Islet precursor cell (in vitro differentiated cells): ENCODE data around the gene MTX3.

ENCODE experiments used
- DNase-seq: peaks from one replicate; pipeline ENCODE4 v3.0.0-alpha.2; 2018

The MTX3 gene

DNA sequence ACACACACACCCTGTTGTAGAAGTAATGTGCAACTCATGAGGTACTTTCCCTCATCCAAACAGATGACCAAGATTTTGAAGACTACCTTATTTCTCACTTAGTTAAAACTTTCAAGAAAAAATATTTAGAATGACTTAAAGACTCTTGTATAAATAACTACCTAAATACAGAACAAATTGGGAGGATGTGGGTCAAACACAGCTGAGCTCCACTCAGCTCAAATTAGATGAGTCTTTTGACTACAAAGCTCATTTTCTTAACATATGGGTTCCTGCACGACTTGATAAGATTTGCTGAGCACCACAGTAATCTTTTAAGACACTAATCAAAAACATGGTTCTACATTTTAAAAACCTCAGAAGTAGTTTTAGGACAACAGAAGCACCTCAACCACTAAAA is 8.9 kb downstream of the MTX3 start:
- no peak for DNase-seq

- DNase-seq, result no peak
Observed at GRCh38 chr5:79976759-79977515, 14.1 kb downstream of the MTX3 start.

DNA sequence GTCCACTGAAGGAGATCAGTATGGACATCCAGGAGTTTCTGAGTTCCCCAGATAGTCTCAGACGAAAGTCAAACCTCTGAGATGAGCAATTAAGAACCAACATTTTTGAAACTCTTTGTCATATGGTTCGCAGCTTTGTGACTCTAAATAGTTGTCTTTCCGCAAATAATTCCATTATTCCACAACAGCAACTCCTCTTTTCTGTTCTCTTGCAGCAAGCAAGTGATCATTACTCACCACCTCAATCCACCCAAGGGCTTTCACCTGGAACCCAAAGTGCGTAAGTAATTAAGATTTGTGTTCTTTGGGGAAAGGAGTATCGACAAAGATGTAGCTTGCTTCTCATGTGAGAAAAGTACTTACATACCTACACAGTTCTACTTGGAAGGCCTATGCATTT is 15.6 kb downstream of the MTX3 start:
- no peak for DNase-seq

GRCh38 chr5:79974886-79975285 is 16.2 kb downstream of the MTX3 start:
- peak; percentile 73 for DNase-seq

DNA sequence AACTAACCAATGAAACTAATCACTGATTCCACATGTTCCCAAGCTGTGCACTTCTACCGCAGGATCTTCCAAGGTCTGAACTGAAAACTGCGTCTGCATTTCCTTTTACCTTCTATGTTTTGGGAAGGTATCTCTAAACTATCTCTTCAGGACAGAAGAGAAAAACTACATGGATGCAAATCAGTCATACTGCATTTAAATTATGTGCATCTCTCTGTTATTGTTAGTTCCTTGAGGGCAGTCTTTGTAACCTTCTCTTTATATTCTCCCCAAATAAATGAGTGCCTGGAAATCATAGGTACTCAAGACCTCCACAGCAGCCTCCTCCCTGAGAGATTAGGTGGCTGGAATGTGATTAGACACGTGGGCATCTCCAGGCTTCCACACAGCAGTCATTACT is 17.1 kb downstream of the MTX3 start:
- DNase-seq, result no peak

DNA sequence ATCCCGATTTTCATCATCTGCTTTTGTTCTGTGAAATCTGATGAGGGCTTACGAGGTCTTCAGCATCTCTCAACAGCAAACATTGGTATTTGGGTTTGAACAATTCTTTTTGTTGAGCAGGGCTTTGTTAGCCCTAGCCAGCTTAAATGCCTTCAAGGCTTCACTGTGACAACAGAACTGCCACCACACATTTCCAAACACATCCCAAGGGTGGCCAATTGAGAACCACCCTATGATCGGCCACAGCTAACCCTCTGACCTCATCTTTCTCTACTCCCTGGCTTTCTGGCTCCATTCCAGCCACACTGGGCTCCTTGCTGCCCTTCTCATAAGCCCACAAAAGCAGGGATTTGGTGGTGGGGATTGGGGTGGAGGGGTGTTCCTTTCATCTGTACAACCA is 17.6 kb downstream of the MTX3 start:
- no peak for DNase-seq

- DNase-seq, result no peak
Observed at GRCh38 chr5:79971156-79971555, 19.9 kb downstream of the MTX3 start.

- DNase-seq, result no peak
Observed at GRCh38 chr5:79966448-79966847, 24.6 kb downstream of the MTX3 start.

DNA sequence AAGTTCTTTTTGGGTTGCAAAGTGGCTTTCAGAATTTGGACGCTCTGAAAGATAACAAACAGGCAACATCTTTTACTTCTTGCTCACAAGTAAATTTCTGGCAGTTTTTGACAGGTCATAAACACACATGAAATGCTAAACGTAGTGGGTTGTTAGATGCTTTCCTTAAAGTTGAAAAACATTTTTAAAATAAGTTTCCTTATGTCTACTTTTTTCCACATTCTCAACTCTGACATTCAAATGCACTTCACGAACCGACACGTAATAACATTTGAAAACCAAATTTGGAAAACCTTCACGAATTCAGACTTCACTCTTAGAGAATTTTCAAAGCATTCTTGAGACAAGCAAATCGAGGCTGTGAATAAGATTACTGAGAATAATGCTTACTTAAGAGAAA is 26.9 kb downstream of the MTX3 start:
- no peak for DNase-seq

DNA sequence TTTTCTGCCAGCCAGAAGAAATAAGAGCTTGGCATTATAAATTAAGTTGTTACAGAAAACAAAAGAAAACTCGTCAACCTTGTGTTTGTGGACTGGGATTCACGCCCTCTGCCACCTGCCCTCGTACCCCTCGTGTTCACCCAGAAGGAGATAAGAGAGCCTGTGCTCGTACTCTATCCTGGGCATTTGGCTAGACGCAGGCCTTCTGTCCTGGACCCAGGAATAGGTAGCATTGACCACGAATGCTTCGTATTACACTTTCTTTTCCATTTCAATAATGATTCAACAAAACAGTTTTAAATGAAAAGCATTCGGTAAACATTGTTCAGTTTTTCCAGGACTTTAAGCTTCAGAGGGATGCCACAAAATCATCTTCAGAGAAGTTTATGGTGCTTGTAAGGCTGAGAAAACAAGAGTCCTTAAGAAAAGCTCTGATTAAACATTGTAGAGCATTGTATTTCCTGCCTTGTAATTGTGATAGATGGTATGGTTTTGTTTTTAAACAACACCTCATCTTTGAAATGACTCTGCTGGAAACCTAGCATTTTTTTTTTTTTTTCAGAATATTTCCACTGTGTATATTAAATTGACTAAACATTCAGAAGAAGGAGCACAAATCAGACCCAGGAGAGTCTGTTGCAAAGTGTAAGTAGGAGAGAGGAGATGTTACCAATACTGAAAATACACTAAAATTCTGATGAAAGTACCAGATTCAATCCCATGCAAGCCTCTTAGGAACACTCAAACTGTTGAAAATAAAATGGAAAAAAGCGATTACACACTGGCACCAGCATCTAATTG is 27.6 kb downstream of the MTX3 start:
- no peak for DNase-seq

- peak; percentile 72 for DNase-seq
Observed at GRCh38 chr5:79962575-79963222, 28.4 kb downstream of the MTX3 start.

- no peak for DNase-seq
Observed at GRCh38 chr5:79961716-79962574, 29.1 kb downstream of the MTX3 start.

DNA sequence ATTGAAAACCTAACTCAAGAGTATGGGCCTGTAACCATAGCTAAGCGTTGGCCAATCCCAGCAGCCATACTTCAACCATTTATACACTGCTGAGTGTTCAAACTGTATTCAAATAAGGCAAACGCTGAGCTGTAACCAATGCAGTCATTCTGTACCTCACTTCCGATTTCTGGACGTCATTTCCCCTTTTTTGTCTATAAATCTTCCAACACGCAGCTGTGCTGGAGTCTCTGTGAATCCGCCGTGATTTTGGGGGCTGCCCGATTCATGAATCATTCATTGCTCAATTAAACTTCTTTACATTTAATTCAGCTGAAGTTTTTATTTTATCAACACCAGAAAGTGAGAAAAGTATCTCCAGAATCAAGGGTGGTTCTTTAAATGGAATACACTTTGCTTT is 31.7 kb downstream of the MTX3 start:
- no peak for DNase-seq

DNA sequence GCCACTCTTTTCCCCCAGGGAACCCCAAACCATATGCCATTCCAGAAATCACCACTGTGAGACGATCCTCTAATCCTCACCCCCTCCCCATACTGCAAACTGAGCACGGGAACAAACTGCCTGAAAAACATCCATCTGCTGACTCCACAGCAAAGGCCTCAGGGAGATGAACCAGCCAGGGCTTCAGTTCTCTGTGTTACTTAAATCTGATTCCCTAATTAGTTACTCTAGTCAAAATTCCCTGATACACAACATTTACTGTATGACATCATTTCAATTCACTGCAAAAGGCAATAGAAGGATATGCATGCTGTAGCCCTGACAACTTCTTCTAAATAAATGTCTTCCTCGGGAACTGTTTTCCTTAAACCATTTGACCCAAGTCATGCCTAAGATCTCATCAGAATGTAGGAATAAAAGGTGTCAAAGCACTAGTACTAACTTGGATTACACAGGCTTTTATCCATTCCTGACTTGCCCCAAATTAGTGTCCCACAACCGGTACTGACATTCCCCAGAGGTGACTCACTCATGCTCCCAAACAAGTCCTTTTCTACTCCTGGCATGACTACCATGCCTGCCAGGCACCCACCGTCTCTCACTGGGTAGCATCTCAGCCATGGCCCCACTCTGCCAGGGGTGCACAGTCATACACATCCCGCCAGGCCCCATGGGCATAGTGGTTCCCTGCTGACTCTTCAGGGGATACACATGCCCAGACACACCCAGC is 35.0 kb downstream of the MTX3 start:
- DNase-seq, result peak; percentile 90

DNA sequence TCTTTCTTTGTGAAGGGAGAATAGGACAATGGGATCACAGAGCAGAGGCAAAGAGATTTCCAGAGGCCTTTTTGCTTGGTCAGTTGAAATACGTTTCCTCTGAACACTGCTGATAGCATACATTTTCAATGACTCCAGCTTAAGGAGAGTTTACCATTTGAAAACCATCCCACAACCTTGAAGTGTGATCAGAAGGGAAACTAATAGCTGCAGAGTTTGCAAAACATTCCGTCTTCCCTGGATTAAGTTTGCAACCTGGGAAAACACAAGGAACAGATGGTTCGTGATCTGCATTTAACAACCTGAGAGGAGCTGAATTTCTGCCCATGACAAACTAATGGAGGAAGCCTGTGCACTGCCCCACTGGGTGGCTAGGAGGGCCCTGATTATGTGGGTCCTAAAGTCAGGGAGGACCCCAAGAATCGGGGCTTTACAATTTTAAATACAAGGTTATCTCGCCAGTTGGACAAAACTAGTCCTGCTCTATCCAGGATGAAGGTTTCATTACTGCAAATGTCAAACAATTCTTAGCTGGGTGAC is 35.6 kb downstream of the MTX3 start:
- no peak for DNase-seq

DNA sequence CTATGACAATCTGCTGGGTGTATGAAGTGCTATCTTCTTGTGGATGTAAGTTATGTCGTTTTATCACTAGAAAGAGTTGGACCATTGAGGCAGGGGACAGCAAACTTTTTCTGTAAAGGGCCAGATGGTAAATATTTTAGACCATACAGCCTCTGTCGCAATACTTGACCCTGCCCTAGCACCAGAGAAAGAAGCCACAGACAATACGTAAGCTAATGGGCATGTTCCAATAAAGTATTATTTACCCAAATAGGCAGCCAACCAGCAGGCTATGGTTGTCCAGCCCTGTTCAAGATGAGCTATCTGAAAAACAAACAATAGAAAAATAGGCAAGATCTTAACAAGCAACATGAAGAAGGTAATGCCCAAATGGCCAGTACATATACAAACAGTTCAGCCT is 36.4 kb downstream of the MTX3 start:
- DNase-seq, result no peak

DNA sequence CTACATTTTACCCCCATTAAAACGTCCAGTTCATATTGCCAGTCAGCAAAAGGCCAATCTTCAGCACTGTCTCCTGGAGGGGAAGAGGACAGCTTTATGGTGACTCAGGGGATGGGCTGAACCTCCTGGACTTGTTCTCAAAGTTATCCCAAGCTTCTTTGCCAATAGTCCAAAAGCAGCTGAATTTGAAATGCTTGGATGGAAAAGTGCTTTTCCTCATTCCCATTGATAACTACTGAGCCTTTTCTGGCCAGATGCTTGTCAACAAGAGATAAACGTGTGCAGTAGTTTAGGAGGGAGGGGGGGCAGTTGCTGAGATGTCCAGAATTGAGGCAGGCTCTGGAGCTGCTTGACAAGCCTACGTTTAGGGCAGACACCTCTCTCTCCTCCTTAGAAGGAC is 43.5 kb downstream of the MTX3 start:
- DNase-seq, result no peak

DNA sequence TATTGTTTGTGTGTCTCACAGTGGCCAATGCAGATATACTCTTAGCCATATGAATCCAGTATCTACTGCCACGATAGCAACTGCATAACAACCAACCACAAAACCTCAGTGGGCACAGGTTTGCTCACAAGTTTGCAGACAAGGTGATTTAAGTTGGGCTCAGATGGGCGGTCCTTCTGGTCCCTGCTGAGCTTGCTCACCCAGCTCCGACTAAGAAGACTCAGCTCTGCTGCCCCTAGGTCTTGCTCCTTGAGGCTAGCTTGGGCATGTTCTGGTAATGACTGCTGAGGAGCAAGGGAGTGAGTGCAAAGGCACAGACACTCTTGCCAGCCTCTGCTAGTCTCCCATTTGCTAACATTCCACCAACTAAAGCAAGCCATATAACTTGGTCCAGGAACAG is 52.6 kb downstream of the MTX3 start:
- DNase-seq, result no peak

GRCh38 chr5:79936646-79937216 is 54.3 kb downstream of the MTX3 start:
- DNase-seq, result no peak

GRCh38 chr5:79936002-79936645 is 54.9 kb downstream of the MTX3 start:
- DNase-seq, result no peak

- no peak for DNase-seq
Observed at GRCh38 chr5:79934681-79935080, 56.4 kb downstream of the MTX3 start.
